ENCODE measurements around the gene CASKIN2.

CASKIN2 gene

DNA sequence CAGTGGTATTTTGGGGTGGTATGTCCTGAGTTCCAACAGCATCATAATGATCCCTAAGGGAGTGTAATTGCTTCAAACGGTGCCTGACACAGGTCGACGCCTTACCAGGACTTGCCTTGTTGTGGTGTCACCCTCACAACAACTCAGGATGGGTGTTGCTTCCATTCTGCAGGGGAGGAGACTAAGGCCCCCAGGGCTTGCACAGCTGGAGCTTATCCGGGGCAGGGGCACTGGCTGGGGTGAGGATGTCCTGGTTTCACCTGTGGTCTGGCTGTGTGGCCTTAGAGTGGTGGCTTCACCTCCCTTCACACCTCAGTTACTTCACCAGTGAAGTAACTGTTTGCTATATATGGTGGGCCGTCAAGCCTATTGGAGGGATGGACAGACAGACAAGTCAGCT lies 33.5 kb upstream of the CASKIN2 start:
- DNase-seq: peak; percentile 51

DNA sequence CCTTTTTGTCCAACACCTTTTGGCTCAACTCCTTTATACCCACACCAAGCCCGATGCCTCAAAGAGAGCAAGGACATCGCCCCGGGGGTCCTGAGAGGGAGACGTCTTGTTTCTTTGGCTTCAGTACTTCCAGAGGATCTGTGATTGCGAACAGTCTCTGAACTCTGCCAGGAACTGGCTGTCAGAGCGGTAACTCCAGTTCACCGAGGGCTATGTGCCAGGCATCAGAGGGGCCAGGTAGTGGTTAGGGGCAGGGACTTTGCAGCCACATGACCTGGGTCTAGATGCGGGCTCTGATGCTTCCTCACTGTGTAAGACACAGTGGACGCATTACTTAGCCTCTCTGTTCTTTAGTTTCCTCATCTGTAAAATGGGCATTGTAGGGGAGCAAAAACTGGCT lies 31.8 kb upstream of the CASKIN2 start:
- no peak for DNase-seq

GRCh38 chr17:75546181-75546580 lies 30.8 kb upstream of the CASKIN2 start:
- no peak for DNase-seq

DNA sequence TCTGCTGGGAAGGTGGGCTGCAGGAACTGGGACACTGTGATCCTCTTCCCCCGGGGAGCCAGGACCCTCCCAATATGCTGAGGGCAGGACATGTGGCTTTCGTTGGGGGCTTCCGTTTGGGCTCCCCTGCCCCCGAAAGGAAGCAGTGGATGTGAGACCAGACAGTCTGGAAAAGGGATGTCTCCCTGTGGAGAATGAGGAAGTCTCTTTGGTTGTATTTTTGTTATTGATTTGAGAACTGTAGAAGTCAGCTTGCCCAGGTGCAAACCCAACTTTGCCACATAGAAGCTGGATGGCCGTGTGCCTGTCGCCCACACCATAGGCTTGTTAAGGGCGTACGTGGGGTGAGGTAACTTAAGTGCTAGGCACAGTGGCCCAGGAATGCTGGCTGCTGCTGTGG lies 28.9 kb upstream of the CASKIN2 start:
- no peak for DNase-seq

DNA sequence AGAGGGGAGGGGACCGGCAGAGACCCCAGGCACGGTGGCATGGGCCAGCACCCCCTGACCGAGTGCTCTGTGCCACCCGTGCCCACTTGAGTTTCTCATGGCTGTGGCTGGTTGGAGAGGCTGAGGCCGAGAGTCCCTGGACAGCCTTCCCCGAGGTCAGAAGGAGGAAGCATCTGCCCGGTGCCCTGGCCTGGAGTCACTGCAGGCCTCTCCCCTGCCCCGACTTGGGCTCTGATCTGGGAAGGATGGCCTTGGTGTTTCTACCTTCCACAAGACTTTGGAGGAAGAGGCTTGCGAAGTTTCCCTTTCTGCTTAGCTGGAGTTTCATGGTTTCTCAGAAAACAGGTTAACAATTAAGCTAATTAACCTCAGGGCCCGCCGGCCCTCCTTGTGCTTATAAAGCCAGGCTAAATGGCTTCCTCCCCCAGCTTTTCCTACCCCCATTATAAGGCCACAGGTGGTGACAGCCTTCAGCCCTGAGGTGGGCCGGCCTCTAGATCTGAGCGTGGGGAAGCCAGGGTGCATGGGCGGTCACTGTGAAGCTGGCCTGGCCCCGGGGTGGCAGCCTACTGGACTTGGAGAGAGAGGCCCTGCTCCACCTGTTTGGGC lies 27.5 kb upstream of the CASKIN2 start:
- no peak for DNase-seq

- no peak for DNase-seq
Measured at GRCh38 chr17:75542229-75542628, 26.9 kb upstream of the CASKIN2 start.

DNA sequence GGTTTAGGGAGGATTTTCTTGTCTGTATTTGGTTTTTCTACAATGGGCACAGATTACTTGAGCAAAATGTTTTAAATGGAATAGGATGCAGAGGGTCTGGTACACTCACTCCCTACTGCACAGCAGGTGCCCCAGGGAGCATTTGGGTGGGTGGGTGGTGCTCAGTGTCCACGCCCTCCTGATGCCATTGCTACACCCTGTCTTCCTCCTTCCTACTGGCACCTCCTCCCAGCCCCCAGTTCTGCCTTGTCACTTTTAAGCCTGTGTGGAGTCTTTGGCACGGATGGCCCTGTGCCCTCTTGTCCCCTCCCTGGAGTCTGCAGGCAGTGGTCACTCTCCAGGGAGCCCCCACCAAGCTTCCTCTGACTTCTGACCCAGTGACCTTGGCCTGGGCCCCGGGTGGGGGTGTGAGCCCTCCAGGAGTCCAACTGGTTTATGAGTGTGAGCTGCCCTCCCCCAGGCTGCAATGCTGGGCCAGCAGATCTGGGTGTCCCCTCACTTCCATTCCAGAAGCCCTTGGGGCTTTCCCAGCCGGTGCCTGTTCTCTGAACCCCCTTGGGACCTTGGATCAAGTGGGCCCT lies 25.7 kb upstream of the CASKIN2 start:
- DNase-seq: no peak

DNA sequence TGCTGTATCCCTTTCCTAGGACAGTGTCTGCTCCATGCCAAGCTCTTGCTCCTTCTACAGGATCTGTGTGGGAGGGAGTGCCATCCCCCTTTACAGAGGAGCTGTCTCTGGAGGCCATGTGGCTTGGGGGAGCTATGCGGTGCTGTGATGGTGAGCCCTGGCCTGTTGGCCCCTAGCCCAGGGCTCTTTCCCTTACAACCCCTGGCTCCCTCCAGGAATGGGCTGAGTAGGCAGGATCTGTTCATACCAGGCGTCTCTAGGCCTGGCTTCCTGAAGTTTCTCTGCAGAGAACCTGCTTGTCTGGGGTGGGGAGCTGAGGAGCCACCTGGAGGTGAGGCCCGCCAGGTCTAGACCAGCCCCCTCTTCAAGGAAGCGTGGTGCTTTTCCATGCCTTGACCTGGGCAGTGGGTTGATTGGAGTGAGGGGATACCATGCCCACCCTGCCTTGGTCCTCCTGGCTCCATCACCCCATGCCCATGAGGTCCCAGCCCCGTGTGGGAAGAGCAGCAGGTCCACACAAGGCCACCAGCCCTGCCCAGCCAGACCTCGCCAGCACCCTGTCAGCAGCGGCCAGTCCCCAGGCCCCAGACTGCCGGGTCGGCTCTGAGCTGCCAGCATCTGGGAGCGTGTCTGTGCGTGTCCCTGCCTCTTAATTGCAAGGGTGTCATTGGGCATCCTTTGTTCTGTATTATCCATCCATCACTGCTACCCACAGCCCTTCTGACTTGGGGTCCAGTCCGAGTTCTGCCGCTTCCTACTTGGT lies 24.8 kb upstream of the CASKIN2 start:
- peak; percentile 32 for DNase-seq

GRCh38 chr17:75536366-75536765 lies 21.0 kb upstream of the CASKIN2 start:
- DNase-seq: no peak

GRCh38 chr17:75535871-75536270 lies 20.5 kb upstream of the CASKIN2 start:
- no peak for DNase-seq

- no peak for DNase-seq
Measured at GRCh38 chr17:75535119-75535537, 19.8 kb upstream of the CASKIN2 start.

DNA sequence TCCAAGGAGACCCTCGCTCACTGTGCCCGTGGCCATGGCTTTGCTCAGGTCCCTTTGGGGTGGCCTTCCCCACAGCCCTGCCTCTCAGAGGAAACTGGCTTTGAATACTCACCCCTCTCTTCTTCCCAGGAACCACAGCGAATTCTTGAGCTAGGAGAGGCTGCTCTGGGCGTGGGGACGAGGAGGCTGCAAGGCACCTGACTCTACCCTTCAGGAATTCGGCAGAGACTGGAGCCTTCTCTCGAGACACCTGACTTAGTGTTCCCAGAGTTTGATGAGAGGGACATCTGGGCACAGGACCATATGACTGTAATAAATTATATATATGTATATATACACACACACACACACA lies 16.4 kb upstream of the CASKIN2 start:
- DNase-seq: no peak

DNA sequence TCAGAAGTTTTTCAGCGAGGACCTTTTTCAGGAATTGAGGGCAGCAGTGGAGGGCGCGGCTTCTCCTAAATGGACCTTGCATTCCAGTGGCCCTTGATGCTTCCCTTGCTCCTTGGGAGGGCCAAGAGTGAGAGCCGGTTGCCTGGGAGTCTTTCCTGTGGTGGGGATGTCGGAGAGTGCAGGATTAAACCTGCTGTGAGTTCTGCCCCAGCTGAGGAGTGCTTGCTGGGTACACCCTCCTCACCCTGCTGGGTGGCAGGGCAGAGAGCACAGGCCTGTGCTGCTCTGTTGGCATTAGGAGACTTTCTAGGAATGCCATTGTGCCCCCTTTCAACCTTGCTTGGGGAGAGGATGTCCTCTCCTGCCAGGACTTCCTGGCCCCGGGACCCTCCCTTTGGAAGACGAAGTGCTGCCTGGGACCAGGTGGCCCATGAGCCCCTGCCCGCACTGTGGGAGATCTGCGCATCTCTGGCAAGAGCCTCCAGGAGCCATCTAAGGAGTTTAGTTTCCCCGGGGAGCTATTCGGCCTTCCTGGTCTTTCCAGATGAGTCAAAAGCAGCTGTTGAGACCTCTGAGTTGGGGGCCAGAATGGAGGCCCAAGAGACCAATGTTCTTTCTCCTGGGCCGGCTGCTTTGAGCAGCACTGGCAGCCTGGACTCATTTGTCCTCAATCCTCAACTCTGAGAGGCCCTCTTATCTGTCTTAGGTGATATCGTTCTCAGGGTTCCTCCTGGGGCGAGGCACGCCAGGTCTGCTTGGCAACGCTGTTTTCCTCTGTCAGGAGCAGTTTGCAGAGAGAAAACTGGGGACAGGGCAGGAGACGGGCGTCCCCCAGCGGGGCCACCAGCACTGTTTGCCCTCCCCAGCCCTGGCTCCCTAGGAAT lies 15.7 kb upstream of the CASKIN2 start:
- DNase-seq: no peak

DNA sequence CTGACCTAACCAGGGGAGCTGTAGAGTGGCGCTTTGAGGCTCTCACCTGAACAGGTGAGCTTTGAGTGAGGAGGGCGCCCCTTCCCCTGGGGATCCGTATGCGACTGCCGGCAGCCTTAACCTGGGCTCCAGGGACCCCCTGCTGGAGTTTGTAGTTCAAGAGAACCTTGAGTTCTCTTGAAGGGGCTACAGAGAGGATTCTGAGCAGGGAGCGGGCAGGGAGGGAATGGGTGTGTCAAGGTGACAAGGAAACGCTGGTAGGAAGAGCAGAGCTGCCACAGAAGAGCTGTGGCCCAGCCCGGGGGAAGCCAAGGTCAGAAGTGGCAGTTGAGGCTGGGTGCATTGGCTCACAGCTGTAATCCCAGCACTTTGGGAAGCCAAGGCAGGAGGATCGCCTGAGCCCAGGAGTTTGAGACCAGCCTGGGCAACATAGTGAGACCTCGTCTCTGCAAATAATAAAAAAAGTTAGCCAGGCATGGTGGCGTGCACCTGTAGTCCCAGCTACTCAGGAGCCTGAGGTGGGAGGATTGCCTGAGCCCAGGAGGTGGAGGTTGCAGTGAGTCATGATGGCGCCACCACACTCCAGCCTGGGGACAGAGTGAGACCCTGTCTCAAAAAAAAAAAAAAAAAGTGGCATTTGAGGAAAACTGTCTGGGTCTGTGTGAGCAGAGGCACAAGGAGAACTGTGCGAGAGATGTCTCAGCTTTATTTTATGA lies 11.4 kb upstream of the CASKIN2 start:
- peak; percentile 64 for DNase-seq

DNA sequence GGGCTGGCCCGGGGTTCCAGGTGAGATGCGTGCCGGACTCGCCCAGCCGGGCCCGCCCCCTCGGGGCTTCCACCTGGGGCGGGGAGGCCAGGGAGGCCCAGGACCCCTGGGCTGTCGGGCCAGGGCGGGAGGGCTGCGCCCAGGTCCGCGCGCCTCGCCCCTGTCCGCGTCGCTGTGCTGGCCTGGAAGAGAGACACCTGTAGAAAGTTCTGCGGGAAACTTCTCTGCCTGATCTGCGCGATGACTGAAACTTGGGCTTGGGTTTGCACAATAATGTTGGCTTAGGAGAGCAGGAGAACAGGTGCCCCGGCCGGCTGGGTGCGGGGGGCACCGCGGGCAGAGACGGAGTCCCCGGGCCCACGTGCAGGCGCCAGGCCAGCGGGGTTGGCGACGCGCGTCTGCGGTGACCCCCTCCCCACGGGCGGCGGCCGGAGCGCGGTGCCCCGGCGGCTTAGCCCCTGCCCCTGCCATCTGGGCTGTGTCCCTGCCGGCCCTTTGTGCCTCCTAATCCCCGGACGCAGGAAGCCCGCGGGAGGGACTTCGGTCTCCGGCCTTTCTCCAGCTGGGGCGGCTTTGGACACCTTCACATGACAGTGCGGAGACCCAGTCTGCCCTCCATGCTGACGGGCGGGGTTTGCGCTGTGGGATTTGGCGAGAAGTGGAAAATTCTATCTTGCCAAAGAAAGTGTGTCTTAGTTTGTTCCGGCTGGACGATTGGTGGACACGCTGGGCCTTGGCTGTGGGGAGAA lies 10.6 kb upstream of the CASKIN2 start:
- peak; percentile 63 for DNase-seq

- peak; percentile 99 for DNase-seq
Measured at GRCh38 chr17:75524970-75525805, 9.9 kb upstream of the CASKIN2 start, which contains the start of gene LLGL2. Gene LLGL2 (plus strand): TSS chr17:75525697. CDS start chr17:75543427, 17,730 bp downstream.

DNA sequence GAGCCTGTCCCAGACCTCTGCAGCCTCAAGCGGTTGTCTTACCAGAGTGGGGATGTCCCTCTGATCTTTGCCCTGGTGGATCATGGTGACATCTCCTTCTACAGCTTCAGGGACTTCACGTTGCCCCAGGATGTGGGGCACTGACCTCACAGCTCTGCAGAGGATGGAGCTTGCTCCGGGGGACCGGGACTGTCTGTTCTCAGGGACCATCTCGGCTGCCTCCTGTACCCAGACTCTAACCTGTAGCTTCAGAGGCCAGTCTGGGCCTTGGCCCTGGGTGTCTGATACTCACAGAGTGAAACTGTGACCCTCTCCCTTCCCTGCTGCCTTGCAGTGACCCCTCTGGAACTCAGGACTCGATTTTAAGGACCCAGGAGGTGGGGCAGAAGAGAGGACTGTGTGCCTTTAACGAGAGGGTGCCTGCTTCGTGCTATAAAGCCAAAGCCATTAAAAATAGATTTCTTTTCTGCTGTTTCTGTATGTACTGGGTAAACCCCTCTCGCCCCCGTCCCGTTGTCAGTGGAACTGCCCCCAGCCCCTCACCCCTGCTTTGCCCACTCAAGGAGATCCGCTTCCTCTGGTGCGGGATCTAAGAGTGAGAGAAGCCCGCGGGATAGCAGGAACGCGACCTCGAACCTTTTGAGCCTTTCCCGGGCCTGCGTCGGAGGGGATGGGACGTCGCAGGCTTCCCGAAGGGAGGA lies 9.1 kb upstream of the CASKIN2 start:
- DNase-seq: peak; percentile 45

DNA sequence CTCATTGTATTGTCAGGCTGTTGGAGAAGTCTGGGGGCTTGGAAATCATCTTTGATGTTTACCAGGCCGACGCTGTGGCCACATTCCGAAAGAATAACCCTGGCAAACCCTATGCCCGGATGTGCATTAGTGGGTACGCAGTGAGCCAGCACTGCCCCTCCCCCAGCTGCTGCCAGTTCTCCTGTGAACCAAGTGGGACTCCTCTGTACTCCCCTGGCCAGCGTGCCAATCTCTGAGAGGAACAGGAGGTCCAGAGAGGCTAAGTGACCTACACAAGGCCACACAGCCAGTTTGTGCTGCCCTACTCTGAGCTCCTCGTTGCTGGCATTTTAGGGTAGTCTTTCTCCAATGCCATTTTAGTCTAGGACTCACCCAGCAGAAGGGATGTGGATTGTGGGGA lies 8.3 kb upstream of the CASKIN2 start:
- no peak for DNase-seq

GRCh38 chr17:75521951-75522727 lies 6.8 kb upstream of the CASKIN2 start:
- no peak for DNase-seq
